OCI-LY3 (cell line): ENCODE data around the gene NPEPL1.

Experiments
- H2AFZ ChIP-seq: fragments of 200-600, 300-600 bp; shearing (Covaris generic); 2 replicates; pipeline ENCODE4 v1.6.0; 2014; ENCODE audit warnings: antibody characterized with exemption, low read depth, low read length
- H3K27ac ChIP-seq: fragments of 200-600, 300-600 bp; sonication (generic); 2 replicates; pipeline ENCODE4 v1.5.1; 2014; ENCODE audit warnings: mild to moderate bottlenecking, low read length, moderate library complexity, mixed read lengths
- H3K27me3 ChIP-seq: fragments of 200-600, 300-600 bp; sonication (generic); 2 replicates; pipeline ENCODE4 v1.6.1; 2014; ENCODE audit warnings: low read depth, low read length, mixed read lengths
- H3K36me3 ChIP-seq: fragments of 200-600, 300-600 bp; sonication (generic); replicated peaks from 2 replicates; pipeline ENCODE3; 2014; ENCODE audit warnings: low read depth, low read length, mixed read lengths
- H3K4me1 ChIP-seq: fragments of 300-600, 200-600 bp; sonication (generic); 2 replicates; pipeline ENCODE4 v1.6.1; 2014; ENCODE audit warnings: low read length, mixed read lengths
- H3K4me2 ChIP-seq: fragments of 200-600, 300-600 bp; sonication (generic); 2 replicates; pipeline ENCODE4 v1.6.1; 2014; ENCODE audit warnings: low read length, mixed read lengths
- H3K4me3 ChIP-seq: fragments of 300-600, 200-600 bp; sonication (generic); 2 replicates; pipeline ENCODE4 v1.5.1; 2014; ENCODE audit warnings: antibody characterized with exemption, mild to moderate bottlenecking, low read length, moderate library complexity
- H3K79me2 ChIP-seq: fragments of 300-600, 200-600 bp; shearing (Covaris generic); 2 replicates; pipeline ENCODE4 v1.6.1; 2014; ENCODE audit warnings: mild to moderate bottlenecking, low read length, mixed read lengths
- H3K9ac ChIP-seq: fragments of 300-600, 200-600 bp; shearing (Covaris generic); 2 replicates; pipeline ENCODE4 v1.6.0; 2014; ENCODE audit warnings: mild to moderate bottlenecking, low read length, moderate library complexity
- H3K9me3 ChIP-seq: fragments of 200-600, 300-600 bp; shearing (Covaris generic); 2 replicates; pipeline ENCODE4 v1.6.1; 2014; ENCODE audit warnings: low read length, mixed read lengths; ENCODE audit not compliant: insufficient read depth
- H4K20me1 ChIP-seq: fragments of 200-600, 300-600 bp; sonication (generic); 2 replicates; pipeline ENCODE4 v1.6.1; 2016; ENCODE audit warnings: low read length, mixed read lengths; ENCODE audit not compliant: insufficient read depth
- CTCF ChIP-seq: fragments of 200-600, 300-600 bp; sonication (generic); IDR thresholded peaks from 2 replicates; pipeline ENCODE4 v1.5.1; 2014; ENCODE audit warnings: antibody characterized with exemption, low read length, low read depth
- EZH2phosphoT487 ChIP-seq: fragments of 200-600 bp; shearing (Covaris generic); IDR thresholded peaks from 2 replicates; pipeline ENCODE4 v1.6.1; 2018; ENCODE audit warnings: antibody characterized with exemption, mixed run types, low read depth

The NPEPL1 gene

DNA sequence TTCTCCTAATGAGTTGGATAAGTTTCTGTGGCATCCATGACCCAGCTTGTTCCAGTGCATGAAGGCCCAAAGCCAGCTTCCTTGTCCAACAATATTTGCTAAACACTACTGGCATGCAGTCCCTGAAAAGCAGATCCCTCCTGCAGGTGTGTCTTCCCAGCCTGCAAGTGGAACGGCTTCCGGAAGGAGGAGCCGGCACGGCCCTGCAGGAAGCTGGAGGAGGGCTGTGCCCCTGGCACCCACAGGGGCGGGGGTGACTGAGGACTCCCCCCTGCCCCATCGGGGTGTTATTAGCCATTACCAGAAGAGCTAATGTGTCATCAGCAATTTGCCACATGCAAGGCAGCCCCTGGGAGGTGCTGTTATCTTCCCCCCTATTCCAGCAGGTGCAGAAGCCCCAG lies 27.4 kb downstream of the NPEPL1 start:
- H3K9me3 ChIP-seq, result no peaks in the 10 kb centered on the region
- no peak overlapping the region for H3K4me3 ChIP-seq
- no peak overlapping the region for H3K4me2 ChIP-seq
- TF ChIP-seq EZH2phosphoT487, result no peak
- no peak for TF ChIP-seq CTCF
- H3K4me1 ChIP-seq, result no peaks in the 10 kb centered on the region
- H4K20me1 ChIP-seq, result no peaks in the 10 kb centered on the region
- no peaks in the 10 kb centered on the region for H3K79me2 ChIP-seq
- no peaks in the 10 kb centered on the region for H3K36me3 ChIP-seq
- peaks cover 31% of the 10 kb centered on the region for H3K27me3 ChIP-seq
- H3K9ac ChIP-seq, result no peak overlapping the region
- H2AFZ ChIP-seq, result no peak overlapping the region
- no peak overlapping the region for H3K27ac ChIP-seq

GRCh38 chr20:58720890-58721289 lies 28.3 kb downstream of the NPEPL1 start:
- no peak overlapping the region for H2AFZ ChIP-seq
- no peaks in the 10 kb centered on the region for H4K20me1 ChIP-seq
- no peaks in the 10 kb centered on the region for H3K9me3 ChIP-seq
- no peak overlapping the region for H3K4me3 ChIP-seq
- no peak overlapping the region for H3K9ac ChIP-seq
- TF ChIP-seq CTCF (no peak), EZH2phosphoT487 (no peak)
- no peak overlapping the region for H3K4me2 ChIP-seq
- no peaks in the 10 kb centered on the region for H3K79me2 ChIP-seq
- no peaks in the 10 kb centered on the region for H3K36me3 ChIP-seq
- H3K4me1 ChIP-seq, result no peaks in the 10 kb centered on the region
- H3K27ac ChIP-seq, result no peak overlapping the region
- peaks cover 31% of the 10 kb centered on the region for H3K27me3 ChIP-seq

DNA sequence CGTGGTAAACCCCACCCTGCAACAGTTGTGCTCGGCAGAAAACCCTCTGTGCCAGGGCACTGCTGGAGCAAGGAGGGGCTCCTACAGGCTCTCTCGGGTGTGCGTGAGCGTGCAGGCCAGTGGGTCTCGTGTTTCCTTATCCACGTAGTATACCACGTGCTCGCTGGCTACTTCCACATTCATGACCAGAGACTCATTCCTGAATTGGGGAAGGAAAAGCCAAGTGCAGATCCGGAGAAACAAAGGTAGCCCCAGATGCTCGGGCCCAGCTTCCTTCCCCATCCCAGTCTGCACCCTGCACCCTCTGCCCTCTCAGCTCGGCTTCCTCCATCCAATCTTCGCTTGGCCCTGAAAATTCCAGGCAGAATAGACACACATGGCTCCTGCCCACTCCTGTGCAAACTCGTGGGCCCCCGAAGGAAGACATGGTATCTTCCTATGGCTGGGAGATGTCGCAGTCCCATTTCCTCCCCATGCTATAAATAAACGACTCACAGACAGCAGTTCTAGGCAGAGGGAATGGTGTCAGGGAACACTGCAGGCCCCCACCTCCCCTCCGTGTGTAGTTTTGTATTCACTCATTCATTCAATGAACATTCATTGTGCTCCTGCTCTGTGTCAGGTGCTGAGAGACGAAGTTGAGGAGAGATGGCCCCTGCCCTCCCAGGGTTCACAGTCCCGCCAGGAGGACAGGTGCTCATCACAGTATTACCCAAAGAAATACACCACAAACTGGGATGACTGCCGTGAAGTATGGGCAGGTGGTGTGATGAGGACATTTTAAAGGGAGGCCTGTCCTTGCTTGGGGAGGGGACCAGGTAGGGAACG lies 29.6 kb downstream of the NPEPL1 start:
- Histone ChIP-seq H3K36me3 (no peaks in the 10 kb centered on the region), H3K9me3 (no peaks in the 10 kb centered on the region; the same call in 1 of the 2 replicates), H3K4me1 (no peaks in the 10 kb centered on the region), H3K9ac (no peak overlapping the region), H3K4me2 (no peak overlapping the region), H3K27me3 (peaks cover 31% of the 10 kb centered on the region), H2AFZ (no peak overlapping the region), H3K27ac (no peak overlapping the region), H3K4me3 (no peak overlapping the region), H4K20me1 (no peaks in the 10 kb centered on the region), H3K79me2 (no peaks in the 10 kb centered on the region)
- TF ChIP-seq EZH2phosphoT487 (no peak), CTCF (no peak)

- Histone ChIP-seq H3K27ac (no peak overlapping the region), H4K20me1 (no peaks in the 10 kb centered on the region), H3K27me3 (peaks cover 31% of the 10 kb centered on the region), H3K4me2 (no peak overlapping the region), H3K4me1 (no peaks in the 10 kb centered on the region), H3K79me2 (no peaks in the 10 kb centered on the region), H3K36me3 (no peaks in the 10 kb centered on the region), H3K9ac (no peak overlapping the region), H2AFZ (no peak overlapping the region), H3K9me3 (no peaks in the 10 kb centered on the region; the same call in 1 of the 2 replicates), H3K4me3 (no peak overlapping the region)
- TF ChIP-seq CTCF (no peak), EZH2phosphoT487 (no peak)
Observed at GRCh38 chr20:58722877-58723627, 30.5 kb downstream of the NPEPL1 start.
